NCI-H1105 (cell line): ENCODE measurements around the gene ACYP1.
"Not testable (repeated sequence)": the region's sequence is repeated elsewhere in the genome, so short reads cannot be mapped to it uniquely, and the experiment has no call there.

Experiments
- DNase-seq: peaks from one replicate; lab custom pipeline; 2025; lab: John Stamatoyannopoulos, UW

The ACYP1 gene

GRCh38 chr14:75068294-75069120 is 4.7 kb upstream of the ACYP1 start:
- DNase-seq: no peak

GRCh38 chr14:75067765-75068164 is 3.9 kb upstream of the ACYP1 start:
- DNase-seq: not testable (repeated sequence)

GRCh38 chr14:75067212-75067611 is 3.4 kb upstream of the ACYP1 start:
- DNase-seq: no peak

- no peak for DNase-seq
Measured at GRCh38 chr14:75066691-75067090, 2.9 kb upstream of the ACYP1 start.

- no peak for DNase-seq
Measured at GRCh38 chr14:75064205-75064567, 362 bp upstream of the ACYP1 start.

- DNase-seq: no peak
Measured at GRCh38 chr14:75063013-75063412, 811 bp downstream of the ACYP1 start.

GRCh38 chr14:75060420-75060819 is 3.4 kb downstream of the ACYP1 start:
- DNase-seq: no peak

- no peak for DNase-seq
Measured at GRCh38 chr14:75059642-75060041, 4.2 kb downstream of the ACYP1 start.

GRCh38 chr14:75054421-75054820 is 9.4 kb downstream of the ACYP1 start:
- no peak for DNase-seq

- no peak for DNase-seq
Measured at GRCh38 chr14:75053396-75054291, 10.2 kb downstream of the ACYP1 start.

- DNase-seq: no peak
Measured at GRCh38 chr14:75051556-75051899, 12.3 kb downstream of the ACYP1 start.

GRCh38 chr14:75050852-75051555 is 12.8 kb downstream of the ACYP1 start, which contains the start of gene MLH3:
Gene MLH3, minus strand, starts transcription at chr14:75051467. Its CDS starts 1,812 bp downstream, at chr14:75049655.
- peak; percentile 90 for DNase-seq

GRCh38 chr14:75049731-75050201 is 14.1 kb downstream of the ACYP1 start:
- DNase-seq: no peak

- DNase-seq: no peak
Measured at GRCh38 chr14:75049136-75049535, 14.7 kb downstream of the ACYP1 start.

- DNase-seq: no peak
Measured at GRCh38 chr14:75048101-75048500, 15.7 kb downstream of the ACYP1 start.

- DNase-seq: no peak
Measured at GRCh38 chr14:75047506-75047905, 16.3 kb downstream of the ACYP1 start.

- DNase-seq: no peak
Measured at GRCh38 chr14:75046899-75047298, 16.9 kb downstream of the ACYP1 start.

GRCh38 chr14:75046275-75046674 is 17.5 kb downstream of the ACYP1 start:
- DNase-seq: no peak

GRCh38 chr14:75044752-75045151 is 19.1 kb downstream of the ACYP1 start:
- DNase-seq: no peak

GRCh38 chr14:75044322-75044721 is 19.5 kb downstream of the ACYP1 start:
- no peak for DNase-seq

- DNase-seq: no peak
Measured at GRCh38 chr14:75042035-75042434, 21.8 kb downstream of the ACYP1 start.

GRCh38 chr14:75041613-75042012 is 22.2 kb downstream of the ACYP1 start:
- no peak for DNase-seq
